ENCODE results near the gene PRIM2.
"Not testable (repeated sequence)": the region's sequence is repeated elsewhere in the genome, so short reads cannot be mapped to it uniquely, and the experiment has no call there.

Gene PRIM2

GRCh38 chr6:57310095-57310816 is 7.2 kb upstream of the PRIM2 start:
- not testable (repeated sequence) for DNase-seq

GRCh38 chr6:57310817-57311157 is 6.6 kb upstream of the PRIM2 start:
- no peak for DNase-seq

- DNase-seq = not testable (repeated sequence)
These were observed 6.0 kb upstream of the PRIM2 start for GRCh38 chr6:57311300-57312003.

- DNase-seq = no peak
These were observed 5.5 kb upstream of the PRIM2 start for GRCh38 chr6:57312004-57312345.

- DNase-seq = no peak
These were observed 4.4 kb upstream of the PRIM2 start for GRCh38 chr6:57313009-57313408.

GRCh38 chr6:57313711-57314471 is 3.5 kb upstream of the PRIM2 start:
- no peak for DNase-seq

GRCh38 chr6:57315111-57315510 is 2.3 kb upstream of the PRIM2 start:
- no peak for DNase-seq

- DNase-seq = no peak
These were observed 1.6 kb upstream of the PRIM2 start for GRCh38 chr6:57315851-57316250.

GRCh38 chr6:57316581-57317059 is 810 bp upstream of the PRIM2 start:
- peak; percentile 75 for DNase-seq

GRCh38 chr6:57324538-57324937 is 7.1 kb downstream of the PRIM2 start:
- DNase-seq = no peak

GRCh38 chr6:57327311-57327710 is 9.9 kb downstream of the PRIM2 start:
- DNase-seq = no peak

- DNase-seq = no peak
These were observed 10.6 kb downstream of the PRIM2 start for GRCh38 chr6:57328074-57328473.

- no peak for DNase-seq
These were observed 12.5 kb downstream of the PRIM2 start for GRCh38 chr6:57329933-57330332.

GRCh38 chr6:57342148-57342669 is 24.8 kb downstream of the PRIM2 start:
- DNase-seq = no peak

GRCh38 chr6:57343342-57343741 is 25.9 kb downstream of the PRIM2 start:
- DNase-seq = not testable (repeated sequence)

- DNase-seq = not testable (repeated sequence)
These were observed 29.3 kb downstream of the PRIM2 start for GRCh38 chr6:57346715-57347114.

GRCh38 chr6:57347597-57347996 is 30.2 kb downstream of the PRIM2 start:
- DNase-seq = not testable (repeated sequence)

- not testable (repeated sequence) for DNase-seq
These were observed 33.0 kb downstream of the PRIM2 start for GRCh38 chr6:57350443-57350842.

GRCh38 chr6:57352596-57352995 is 35.2 kb downstream of the PRIM2 start:
- not testable (repeated sequence) for DNase-seq

GRCh38 chr6:57358319-57358718 is 40.9 kb downstream of the PRIM2 start:
- not testable (repeated sequence) for DNase-seq

- not testable (repeated sequence) for DNase-seq
These were observed 42.3 kb downstream of the PRIM2 start for GRCh38 chr6:57359766-57360165.

- not testable (repeated sequence) for DNase-seq
These were observed 44.9 kb downstream of the PRIM2 start for GRCh38 chr6:57362340-57362739.

GRCh38 chr6:57365076-57365583 is 47.7 kb downstream of the PRIM2 start:
- DNase-seq = not testable (repeated sequence)

Data from activated CD8-positive, alpha-beta memory T cell treated with anti-CD3 and anti-CD28 coated beads, Interleukin-2, amount 50 U/mL, for 4 hours (primary cell).